Keratinocyte (primary cell): Measurements from ENCODE around the gene BIK.

ENCODE experiments used
- CTCF ChIP-seq, 3 experiments: IDR thresholded peaks in 1 of 3; conservative IDR thresholded peaks in 1 of 3; optimal IDR thresholded peaks in 1 of 3; 2 replicates in 2 of 3; 3 replicates in 1 of 3; pipeline versions ENCODE3 to v1.5.1; 2011; ENCODE audit warnings: low read length in 3 of 3, mild to moderate bottlenecking in 3 of 3, moderate library complexity in 2 of 3, control low read depth in 1 of 3, inconsistent platforms in 1 of 3; ENCODE audit not compliant: insufficient read depth in 2 of 3; ENCODE audit errors: extremely low read depth in 1 of 3
- EZH2 ChIP-seq: IDR thresholded peaks from one replicate; pipeline ENCODE4 v1.6.1; 2012; ENCODE audit warnings: inconsistent platforms, mild to moderate bottlenecking, low read length, moderate library complexity

GRCh38 chr22:43128928-43129424 is 18.4 kb downstream of the BIK start:
- TF ChIP-seq CTCF (optimal IDR thresholded peaks at IDR 0.05 in 1 of 3, IDR thresholded peaks at IDR 0.05 in 1 of 3, conservative IDR thresholded peaks at IDR 0.05 in 1 of 3; ENCODE audit: extremely low read depth in 1 of 3, insufficient read depth in 2 of 3, low read length in 3 of 3): no peak
- TF ChIP-seq EZH2: no peak
